ENCODE data around the gene FERMT3. TPM values are rescaled to one million over a fixed set of nuclear protein-coding genes. Genes with fewer than 3 reads are reported as not detected.

FERMT3 gene
- total and polyA plus RNA-seq, 2 donors (not counting 3 experiments of a cell fraction or from before 2014, with no cell fraction given): 64.4 to 100 TPM

DNA sequence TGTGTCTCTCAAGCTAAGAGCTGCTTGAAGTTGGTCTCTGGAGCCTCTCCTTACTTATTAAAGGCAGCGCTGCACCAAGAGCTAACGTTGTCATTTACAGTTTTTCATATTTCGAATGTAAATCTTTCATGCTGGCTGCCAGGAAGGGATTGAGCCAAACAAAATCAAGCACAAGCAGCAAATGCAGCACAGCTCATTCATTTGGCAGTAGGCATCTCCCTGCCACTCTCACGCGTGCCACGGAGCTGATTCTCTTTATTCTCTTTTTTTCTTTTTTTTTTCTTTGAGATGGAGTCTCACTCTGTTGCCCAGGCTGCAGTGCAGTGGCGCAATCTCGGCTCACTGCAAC lies 26.4 kb downstream of the FERMT3 start:
- BruUV-seq (replicated peaks): no TSS peak

More for the DNA sequence above, 26.4 kb downstream of the FERMT3 start:
- H2AFZ ChIP-seq (ENCODE audit: low read depth, low read length): no peak overlapping the region
- H3K4me3 ChIP-seq (replicated peaks in 1 of 3; ENCODE audit: insufficient read depth in 1 of 3, low read depth in 1 of 3, low read length in 3 of 3): no peak overlapping the region
- no peaks in the 10 kb centered on the region for H3K9me3 ChIP-seq (replicated peaks; ENCODE audit: control insufficient read depth, insufficient read depth, low read length)
- no peaks in the 10 kb centered on the region for H3K9me1 ChIP-seq (replicated peaks; ENCODE audit: control insufficient read depth, extremely low read depth, insufficient read depth, low read length)
- FAIRE-seq (no peak), DNase-seq (ENCODE audit: low read depth, low spot score) (no peak)
- no peak overlapping the region for H3K9ac ChIP-seq (replicated peaks; ENCODE audit: extremely low read depth, insufficient read depth, low read length)
- peaks cover 3 to 4% of the 10 kb centered on the region in 2 experiments for H3K36me3 ChIP-seq (ENCODE audit: control insufficient read depth in 2 of 2, extremely low read depth in 1 of 2, insufficient read depth in 2 of 2, low read length in 2 of 2)
- dilution Hi-C loops (cut with MboI; ENCODE audit: extremely low pct_ligation_motif_present, low sequenced_read_pairs) (no loop called here), intact Hi-C loops (cut with micrococcal nuclease) (loop anchor here (5.0 kb wide), 1 partner anchor 46 kb away; the partner anchor contains the start of gene STIP1)
- H4K20me1 ChIP-seq (replicated peaks; ENCODE audit: control insufficient read depth, extremely low read depth, insufficient read depth, low read length): no peaks in the 10 kb centered on the region
- no peak overlapping the region for H3K4me2 ChIP-seq (ENCODE audit: insufficient read depth, low read length)
- CTCF ChIA-PET: interaction anchor here (1.1 to 2.1 kb wide), 3 partner anchors 26 to 68 kb away, joined by 4 to 10 read pairs (median 6); no protein-coding TSS in a partner anchor
- H3K4me1 ChIP-seq (ENCODE audit: control insufficient read depth, extremely low read depth, insufficient read depth, low read length): peaks cover 10% of the 10 kb centered on the region
- TF ChIP-seq EZH2 (IDR thresholded peaks at IDR 0.05; ENCODE audit: borderline replicate concordance, low read depth, low read length, severe bottlenecking) (no peak), GATA2 (IDR thresholded peaks at IDR 0.05; ENCODE audit: insufficient read depth, insufficient read length, low read depth, low read length) (no peak), MYC (IDR thresholded peaks at IDR 0.05; ENCODE audit: low read depth, low read length) (no peak), POLR2A (IDR thresholded peaks at IDR 0.05; ENCODE audit: low read depth, low read length) (no peak), FOS (IDR thresholded peaks at IDR 0.05; ENCODE audit: borderline replicate concordance, insufficient read depth, low read length) (no peak), MAX (IDR thresholded peaks at IDR 0.05; ENCODE audit: insufficient read depth, insufficient read length) (no peak), JUN (IDR thresholded peaks at IDR 0.05; ENCODE audit: borderline replicate concordance, insufficient read depth, insufficient read length, low read depth) (no peak), POLR2AphosphoS5 (IDR thresholded peaks at IDR 0.05; ENCODE audit: insufficient read depth, low read depth, low read length) (no peak)
- TF ChIP-seq, protein P1, sequence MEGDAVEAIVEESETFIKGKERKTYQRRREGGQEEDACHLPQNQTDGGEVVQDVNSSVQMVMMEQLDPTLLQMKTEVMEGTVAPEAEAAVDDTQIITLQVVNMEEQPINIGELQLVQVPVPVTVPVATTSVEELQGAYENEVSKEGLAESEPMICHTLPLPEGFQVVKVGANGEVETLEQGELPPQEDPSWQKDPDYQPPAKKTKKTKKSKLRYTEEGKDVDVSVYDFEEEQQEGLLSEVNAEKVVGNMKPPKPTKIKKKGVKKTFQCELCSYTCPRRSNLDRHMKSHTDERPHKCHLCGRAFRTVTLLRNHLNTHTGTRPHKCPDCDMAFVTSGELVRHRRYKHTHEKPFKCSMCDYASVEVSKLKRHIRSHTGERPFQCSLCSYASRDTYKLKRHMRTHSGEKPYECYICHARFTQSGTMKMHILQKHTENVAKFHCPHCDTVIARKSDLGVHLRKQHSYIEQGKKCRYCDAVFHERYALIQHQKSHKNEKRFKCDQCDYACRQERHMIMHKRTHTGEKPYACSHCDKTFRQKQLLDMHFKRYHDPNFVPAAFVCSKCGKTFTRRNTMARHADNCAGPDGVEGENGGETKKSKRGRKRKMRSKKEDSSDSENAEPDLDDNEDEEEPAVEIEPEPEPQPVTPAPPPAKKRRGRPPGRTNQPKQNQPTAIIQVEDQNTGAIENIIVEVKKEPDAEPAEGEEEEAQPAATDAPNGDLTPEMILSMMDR (IDR thresholded peaks at IDR 0.05; ENCODE audit: extremely low read depth in 1 of 2, insufficient read depth in 1 of 2, low read depth in 1 of 2, low read length in 2 of 2): no peak
- H3K27ac ChIP-seq (ENCODE audit: insufficient read depth, low read depth, low read length): no peak overlapping the region
- POLR2A ChIA-PET: no interaction called here
- no peaks in the 10 kb centered on the region for H3K79me2 ChIP-seq (ENCODE audit: control insufficient read depth, insufficient read depth, low read length)
- no peaks in the 10 kb centered on the region for H3K27me3 ChIP-seq (ENCODE audit: control insufficient read depth in 2 of 2, insufficient read depth in 2 of 2, low read length in 2 of 2)

Data from endothelial cell of umbilical vein (primary cell).